Stimulated activated CD8-positive, alpha-beta memory T cell treated with anti-CD3 and anti-CD28 coated beads, Interleukin-4, amount 100 ng/mL, for 48 hours (primary cell): ENCODE data around the gene C2orf78.
A peak's percentile ranks its signal among the peaks of the same experiment; 100 is the strongest.
"Not testable (repeated sequence)": the region's sequence is repeated elsewhere in the genome, so short reads cannot be mapped to it uniquely, and the experiment has no call there.

Experiments
- DNase-seq: peaks from one replicate; pipeline ENCODE4 v3.0.0-alpha.2; 2020

Gene C2orf78

GRCh38 chr2:73779467-73780236 lies 4.3 kb upstream of the C2orf78 start, which contains the start of gene DUSP11:
TSS of gene DUSP11 (minus strand) at chr2:73780103. CDS start at chr2:73779974, 129 bp downstream.
- DNase-seq: peak; percentile 99

GRCh38 chr2:73780237-73780582 lies 3.8 kb upstream of the C2orf78 start:
- no peak for DNase-seq

DNA sequence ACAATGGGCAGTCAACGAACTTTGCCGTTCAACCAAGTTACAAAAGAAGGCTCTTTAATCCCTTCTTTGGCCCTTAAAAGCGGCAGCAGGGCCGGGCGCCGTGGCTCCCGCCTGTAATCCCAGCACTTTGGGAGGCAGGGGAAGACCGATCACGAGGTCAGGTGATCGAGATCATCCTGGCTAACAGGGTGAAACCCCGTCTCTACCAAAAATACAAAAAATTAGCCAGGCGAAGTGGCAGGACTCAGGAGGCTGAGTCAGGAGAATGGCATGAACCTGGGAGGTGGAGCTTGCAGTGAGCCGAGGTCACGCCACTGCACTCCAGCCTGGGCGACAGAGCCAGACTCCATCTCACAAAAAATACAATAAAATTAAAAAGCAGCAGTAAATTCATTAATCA lies 581 bp upstream of the C2orf78 start:
- DNase-seq: not testable (repeated sequence)

DNA sequence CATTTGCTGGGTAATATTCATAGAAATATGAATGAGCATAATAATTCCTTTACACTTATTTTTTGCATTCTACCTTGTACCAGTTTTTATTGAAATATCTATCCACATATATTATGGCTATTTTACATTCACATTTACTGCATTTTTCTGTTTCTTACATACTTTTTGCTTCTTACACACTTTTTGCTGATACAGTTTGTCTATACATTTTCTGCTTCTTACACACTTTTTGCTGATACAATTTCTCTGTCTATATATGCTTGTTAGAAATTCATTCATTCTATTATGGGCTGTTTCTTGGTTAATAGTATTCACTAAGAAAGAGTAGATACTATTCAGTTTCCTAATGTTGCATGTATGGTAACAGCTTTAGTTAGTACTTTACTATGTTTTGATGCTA lies 27.9 kb downstream of the C2orf78 start:
- no peak for DNase-seq

DNA sequence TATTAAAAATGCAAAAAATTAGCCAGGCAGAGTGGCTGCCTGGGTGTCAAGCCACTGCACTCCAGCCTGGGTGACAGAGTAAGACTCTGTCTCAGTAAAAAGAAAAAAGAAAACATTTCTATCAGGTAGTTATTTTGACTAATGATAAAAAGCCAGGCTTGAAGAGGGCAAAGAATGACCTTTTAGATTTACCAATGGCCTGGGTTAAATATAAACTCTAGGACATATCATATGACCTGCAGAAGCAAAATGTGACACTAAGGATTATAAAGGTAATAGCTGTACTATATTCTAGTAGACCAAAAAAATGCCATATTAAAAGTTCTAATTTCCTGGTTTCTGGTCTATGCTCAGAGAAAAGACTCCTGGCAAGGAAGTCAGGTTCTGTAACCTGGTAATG lies 28.7 kb downstream of the C2orf78 start:
- DNase-seq: no peak

DNA sequence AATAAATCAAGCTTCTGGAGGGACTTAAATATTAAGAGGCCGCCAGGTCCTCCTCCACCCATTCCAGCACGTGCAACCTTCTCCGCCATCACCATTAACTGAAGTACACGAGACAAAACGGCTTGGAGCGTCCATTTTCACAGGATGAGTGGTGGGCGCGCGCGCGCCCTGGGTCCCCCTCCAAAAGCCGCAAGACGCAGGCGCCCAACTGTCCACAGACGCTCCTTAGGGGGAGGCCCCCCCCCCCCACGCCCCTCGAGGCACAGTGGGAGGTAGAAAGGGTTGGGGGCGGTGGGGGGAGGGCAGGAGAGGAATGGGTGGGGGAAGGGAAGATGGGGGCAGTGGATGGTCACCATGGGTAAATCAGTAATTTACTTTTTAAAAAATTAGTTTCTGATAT lies 34.3 kb downstream of the C2orf78 start:
- no peak for DNase-seq

DNA sequence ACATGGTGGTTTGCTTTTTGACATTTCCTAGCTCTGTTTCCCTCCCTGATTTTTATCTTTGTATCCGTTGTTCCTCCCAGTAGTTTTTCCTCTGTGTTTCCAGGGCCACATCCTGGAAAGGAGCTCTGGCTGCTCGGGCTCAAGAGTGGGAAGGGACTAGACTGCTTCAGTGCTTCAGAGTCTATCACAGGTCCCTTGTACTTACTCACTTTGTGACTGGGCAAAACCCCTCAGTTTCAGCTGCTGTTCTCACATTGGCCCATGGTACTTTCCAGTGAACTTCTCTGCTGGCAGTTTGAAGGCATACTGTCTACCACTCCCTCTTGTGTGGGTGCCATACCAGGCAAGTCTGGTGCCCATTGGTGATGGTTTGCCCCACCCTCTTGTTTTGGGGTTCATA lies 37.2 kb downstream of the C2orf78 start:
- peak; percentile 46 for DNase-seq

- DNase-seq: no peak
These were observed 37.7 kb downstream of the C2orf78 start for GRCh38 chr2:73821669-73822068.

DNA sequence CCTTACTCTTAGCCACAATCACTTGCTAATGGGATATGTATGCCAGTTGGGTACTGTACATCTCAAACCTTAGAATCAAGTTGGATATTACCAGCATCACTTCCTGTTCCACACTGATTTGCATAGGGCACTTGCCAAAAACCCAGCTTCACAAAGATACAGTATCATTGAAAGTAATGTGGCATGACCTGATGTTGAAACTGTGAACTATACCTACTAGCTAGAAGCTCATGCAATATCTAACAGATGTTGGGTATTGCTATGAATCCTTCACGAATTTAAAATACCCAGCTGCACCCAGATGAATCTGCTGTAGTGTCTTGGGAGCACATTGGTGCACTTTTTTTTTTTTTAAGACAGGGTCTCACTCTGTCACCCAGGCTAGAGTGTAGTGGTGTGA lies 38.3 kb downstream of the C2orf78 start:
- no peak for DNase-seq

DNA sequence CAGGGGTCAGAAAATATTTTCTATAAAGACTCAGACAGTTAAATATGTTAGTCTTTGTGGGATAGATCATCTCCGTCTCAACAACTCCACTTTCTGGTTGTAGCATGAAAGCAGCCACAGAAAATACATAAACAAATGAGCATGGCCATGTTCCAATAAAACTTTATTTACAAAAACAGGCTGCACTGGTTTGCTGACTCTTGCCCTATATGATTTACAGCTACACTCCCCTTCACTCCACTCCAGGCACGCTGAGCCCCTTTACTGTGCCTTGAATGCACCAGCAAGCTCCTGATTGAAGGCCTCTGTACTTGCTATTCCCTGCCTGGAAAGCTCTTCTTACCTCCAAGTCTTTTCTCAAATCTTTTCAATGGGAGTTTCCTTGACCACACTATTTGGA lies 39.0 kb downstream of the C2orf78 start:
- DNase-seq: no peak

DNA sequence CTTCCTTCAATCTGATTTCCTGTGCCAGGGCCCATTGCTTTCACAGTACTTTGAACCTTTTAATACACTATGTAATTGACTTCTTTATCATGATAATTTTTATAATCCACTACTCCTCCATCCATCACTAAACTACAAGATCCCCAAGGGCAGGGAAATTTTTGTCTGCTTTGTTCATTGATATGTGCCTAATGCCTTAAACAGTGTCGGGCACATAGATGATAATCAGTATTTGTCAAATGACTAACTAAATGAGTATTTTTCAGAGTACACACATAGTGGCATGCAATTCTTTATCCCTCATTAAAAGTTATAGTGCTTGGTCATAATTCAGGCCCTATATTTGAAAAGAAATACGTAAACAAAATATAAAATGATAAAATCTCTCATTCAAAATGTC lies 39.4 kb downstream of the C2orf78 start:
- DNase-seq: no peak

- no peak for DNase-seq
These were observed 40.0 kb downstream of the C2orf78 start for GRCh38 chr2:73823916-73824523.

DNA sequence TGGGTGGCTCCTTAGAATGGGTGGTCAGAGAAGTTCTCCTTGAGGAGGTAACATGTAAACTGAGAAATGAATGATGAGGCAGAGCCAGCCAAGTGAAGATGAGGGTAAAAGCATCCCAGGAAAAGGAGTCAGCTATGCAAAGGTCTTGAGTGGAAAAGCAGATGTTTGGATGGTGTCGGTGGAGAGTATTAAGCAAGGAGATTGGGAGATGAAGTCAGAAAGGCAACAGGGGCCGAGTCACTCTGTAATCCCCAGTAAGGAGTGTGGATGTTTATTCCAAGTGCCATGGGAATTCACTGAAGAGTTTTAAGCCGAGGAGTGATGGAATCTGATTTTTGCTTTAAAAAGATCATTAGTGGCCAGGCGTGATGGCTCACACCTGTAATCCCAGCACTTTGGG lies 41.4 kb downstream of the C2orf78 start:
- DNase-seq: no peak

DNA sequence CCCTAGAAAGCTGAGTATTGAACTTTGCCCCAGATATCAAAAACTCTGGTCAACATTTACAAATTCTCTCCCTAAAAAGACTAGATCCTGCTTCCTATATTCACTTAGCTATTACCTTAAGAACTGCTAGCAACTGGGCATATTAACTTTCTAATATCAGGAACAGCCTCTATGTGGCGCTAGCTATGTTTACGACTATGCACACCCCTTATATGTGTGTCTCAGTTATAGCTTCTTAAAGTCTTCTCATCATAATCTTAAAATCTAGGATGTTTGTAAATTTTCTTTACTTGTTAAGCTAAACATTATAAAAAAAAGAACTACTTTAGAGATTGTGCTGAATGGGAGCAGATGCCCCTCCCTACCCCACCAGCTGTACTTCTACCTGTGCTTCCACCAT lies 43.0 kb downstream of the C2orf78 start:
- no peak for DNase-seq

DNA sequence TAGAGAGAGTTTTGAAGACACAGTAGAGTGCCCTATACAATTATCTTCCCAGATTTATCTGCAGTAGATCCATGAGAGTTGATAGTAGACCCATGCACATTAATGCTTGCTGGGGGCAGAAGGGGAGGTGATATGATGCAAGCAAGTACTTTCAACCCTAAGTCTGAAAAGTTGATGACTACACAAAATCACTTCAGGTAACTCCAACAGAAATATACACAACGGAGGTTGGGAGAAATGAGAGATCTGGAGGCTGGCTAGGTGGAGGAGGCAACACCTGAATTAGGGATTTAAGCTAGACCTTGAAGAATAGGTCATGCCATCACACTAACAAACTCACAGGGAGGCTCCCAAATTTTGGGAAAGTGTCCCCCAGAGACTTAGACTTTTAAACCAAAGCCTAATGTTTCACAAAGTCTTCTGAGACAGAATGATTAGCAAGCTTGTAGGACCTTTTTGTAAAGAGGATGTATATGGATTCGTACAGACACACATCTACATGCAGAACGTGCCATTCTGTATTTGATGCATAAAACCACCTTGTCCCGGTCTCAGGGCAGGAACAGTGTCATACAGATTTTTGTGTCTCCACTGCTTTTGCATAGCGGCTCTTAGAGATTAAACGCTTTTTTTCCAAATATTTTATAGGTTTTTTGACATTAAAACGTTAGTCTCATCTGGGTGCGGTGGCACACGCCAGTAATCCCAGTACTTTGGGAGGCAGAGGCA lies 43.8 kb downstream of the C2orf78 start:
- no peak for DNase-seq

DNA sequence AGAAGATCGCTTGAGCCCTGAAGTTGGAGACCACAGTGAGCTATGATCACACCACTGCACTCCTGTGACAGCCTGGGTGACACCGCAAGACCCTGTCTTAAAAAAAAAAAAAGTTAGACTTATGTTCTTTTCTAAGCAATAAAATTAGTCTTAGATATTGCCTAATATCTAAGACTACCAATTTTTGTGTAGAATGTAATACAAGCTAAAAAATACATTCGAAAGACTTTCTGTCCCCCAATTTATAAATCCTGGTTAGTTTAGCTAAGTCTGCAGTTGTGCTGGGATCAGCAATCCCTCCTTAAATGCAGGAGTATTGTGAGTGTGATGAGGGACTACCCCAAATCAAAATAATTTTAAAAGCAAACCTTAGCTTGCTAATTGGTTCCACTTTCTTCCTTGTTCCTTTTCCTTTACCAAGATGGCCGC lies 44.4 kb downstream of the C2orf78 start:
- DNase-seq: no peak

DNA sequence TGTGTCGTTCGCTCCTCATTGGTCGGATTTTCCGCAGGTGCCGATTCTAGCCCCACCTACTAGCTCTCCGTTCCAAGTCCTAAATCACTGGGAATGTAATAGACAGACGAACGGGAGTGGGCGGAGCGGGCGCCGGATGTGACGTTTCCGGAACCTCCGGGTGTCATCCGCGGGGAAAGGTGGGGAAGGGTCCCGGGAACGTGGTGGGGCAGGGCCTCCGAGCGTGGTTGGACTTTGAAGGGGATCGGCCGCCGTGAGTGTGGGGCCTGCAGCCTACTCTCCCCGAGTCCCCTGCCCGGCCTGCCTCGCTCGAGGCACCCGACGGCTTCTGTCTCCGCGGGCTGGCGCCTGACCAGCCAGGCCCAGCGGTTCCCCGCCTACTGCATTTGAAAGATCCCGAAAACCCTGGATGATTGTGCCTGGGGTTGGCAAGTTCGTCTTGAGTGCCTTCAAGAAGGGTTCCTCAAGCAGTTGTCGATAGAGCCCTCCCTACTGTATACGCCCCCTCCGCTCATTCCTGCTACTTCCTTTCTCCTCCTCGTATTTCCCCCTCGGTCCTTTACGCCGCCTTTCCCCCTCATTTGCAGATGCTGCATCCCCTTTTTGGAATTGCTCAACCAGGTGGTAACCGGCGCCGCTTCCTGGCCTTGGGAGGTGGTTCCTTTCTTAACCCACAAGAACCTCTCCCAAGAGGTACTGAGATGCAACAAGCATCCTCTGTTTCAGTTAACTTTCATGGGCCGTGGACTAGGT lies 45.0 kb downstream of the C2orf78 start, which contains the start of gene STAMBP:
TSS of gene STAMBP (plus strand) at position 144 of the 753 bp plus-strand sequence. CDS start 1,896 bp downstream, outside the sequence.
- peak; percentile 93 for DNase-seq

- DNase-seq: no peak
These were observed 47.0 kb downstream of the C2orf78 start for GRCh38 chr2:73830871-73831401.

DNA sequence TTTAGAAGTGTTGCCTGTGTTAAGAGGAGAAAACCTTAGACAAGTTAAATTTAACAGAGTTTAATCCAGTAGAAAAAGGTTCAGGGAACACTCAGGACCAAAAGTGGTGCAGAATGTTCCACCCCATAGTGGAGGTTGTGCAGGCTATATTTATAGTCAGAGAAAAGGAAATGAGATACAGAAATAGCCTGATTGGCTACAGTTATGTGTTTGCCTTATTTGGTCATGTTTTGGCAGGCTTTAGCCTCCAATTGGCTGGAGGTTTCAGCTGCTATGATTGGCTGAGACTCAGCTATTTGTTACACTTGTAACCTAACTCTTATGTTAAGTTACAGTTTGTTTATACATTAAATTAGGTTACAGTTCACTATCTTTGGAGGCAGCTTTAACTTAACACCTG lies 48.9 kb downstream of the C2orf78 start:
- DNase-seq: no peak

- DNase-seq: no peak
These were observed 52.4 kb downstream of the C2orf78 start for GRCh38 chr2:73836141-73836943.

- no peak for DNase-seq
These were observed 54.0 kb downstream of the C2orf78 start for GRCh38 chr2:73837847-73838585.
